ENCODE measurements around the gene TTF2. TPM values are rescaled to one million over a fixed set of nuclear protein-coding genes. Genes with fewer than 3 reads are reported as not detected.

Gene TTF2
- total RNA-seq, 4 donors from 2014 or later: 11.1 to 17.0 (median 14.2) TPM

GRCh38 chr1:117101334-117101733 lies 41.2 kb downstream of the TTF2 start:
- no peak for TF ChIP-seq CTCF (IDR thresholded peaks at IDR 0.05; ENCODE audit: low read depth)

- no peak for TF ChIP-seq CTCF (IDR thresholded peaks at IDR 0.05; ENCODE audit: low read depth)
These were observed 44.9 kb downstream of the TTF2 start for GRCh38 chr1:117104986-117105385.

- TF ChIP-seq CTCF (IDR thresholded peaks at IDR 0.05; ENCODE audit: low read depth): no peak
These were observed 45.6 kb downstream of the TTF2 start for GRCh38 chr1:117105722-117106121.

- no peak for TF ChIP-seq CTCF (IDR thresholded peaks at IDR 0.05; ENCODE audit: low read depth)
These were observed 46.4 kb downstream of the TTF2 start for GRCh38 chr1:117106478-117106877.

- no peak for TF ChIP-seq CTCF (IDR thresholded peaks at IDR 0.05; ENCODE audit: low read depth)
These were observed 47.2 kb downstream of the TTF2 start for GRCh38 chr1:117107364-117107763.

- TF ChIP-seq CTCF (IDR thresholded peaks at IDR 0.05; ENCODE audit: low read depth): no peak
These were observed 50.6 kb downstream of the TTF2 start for GRCh38 chr1:117110774-117111173.

GRCh38 chr1:117112047-117112717 lies 52.1 kb downstream of the TTF2 start:
- TF ChIP-seq CTCF (IDR thresholded peaks at IDR 0.05; ENCODE audit: low read depth): no peak

Measured in subcutaneous adipose tissue (tissue), 4 donors.